ENCODE results near the gene E2F6.

Gene E2F6

GRCh38 chr2:11454824-11455223 lies 11.1 kb downstream of the E2F6 start:
- no peak for DNase-seq

DNA sequence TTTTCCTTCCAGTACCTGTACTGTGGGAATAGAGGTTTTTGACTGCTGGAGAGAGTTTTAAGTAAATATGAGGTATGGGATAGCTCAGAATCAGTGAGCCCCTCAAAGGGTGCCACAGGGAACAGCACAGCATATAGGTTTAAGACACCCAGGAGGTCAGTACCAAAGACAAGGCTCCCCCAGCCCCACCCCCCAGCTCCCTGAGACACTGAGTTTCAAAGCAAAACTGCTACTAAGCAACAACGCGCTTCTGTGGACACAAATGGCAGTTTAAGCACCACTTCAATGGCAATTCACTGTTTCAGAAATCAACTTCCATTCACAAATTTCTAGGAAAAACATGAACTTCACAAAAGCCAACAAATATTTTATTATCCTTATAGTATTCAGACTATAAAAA lies 15.2 kb downstream of the E2F6 start:
- DNase-seq: no peak

- DNase-seq: no peak
These were observed 19.2 kb downstream of the E2F6 start for GRCh38 chr2:11446733-11447248.

DNA sequence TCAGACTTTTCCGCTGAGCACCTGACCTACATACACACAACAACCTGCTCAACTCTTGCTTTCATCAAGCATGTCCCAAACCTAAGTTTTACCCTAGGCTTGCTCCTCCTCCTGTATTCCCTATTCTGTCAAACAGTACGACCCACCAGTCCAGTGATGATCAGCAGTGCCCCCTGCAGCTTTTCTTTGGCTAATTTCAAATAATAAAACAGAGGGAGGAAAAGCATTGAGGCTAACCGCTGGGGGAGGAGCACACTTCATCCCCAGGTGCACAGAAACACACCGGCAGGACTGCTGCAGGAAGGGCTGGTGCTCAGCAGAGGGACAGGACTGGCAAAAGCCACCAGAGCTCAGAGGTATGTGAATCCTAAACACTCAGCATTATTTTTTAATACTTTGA lies 21.2 kb downstream of the E2F6 start:
- DNase-seq: no peak

GRCh38 chr2:11438555-11439080 lies 27.3 kb downstream of the E2F6 start:
- DNase-seq: no peak

DNA sequence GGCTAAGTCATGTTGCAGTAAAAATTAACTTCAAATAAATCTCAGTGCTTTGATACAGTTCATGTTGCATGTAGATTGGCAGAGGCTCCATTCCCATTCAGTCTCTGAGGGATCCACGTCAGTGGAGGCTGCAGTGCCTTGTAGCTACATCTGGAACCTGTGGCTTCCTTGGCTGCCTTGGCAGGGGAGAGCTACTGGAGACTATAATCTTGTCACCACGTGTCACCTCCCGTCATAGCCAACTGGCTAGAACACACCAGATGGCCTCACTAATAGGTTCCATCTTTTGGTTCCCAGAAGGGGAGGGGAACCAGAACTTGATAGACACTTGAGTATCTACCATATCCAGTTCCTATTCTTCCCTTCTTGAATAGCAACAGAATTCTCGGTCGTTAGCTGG lies 28.4 kb downstream of the E2F6 start:
- no peak for DNase-seq

DNA sequence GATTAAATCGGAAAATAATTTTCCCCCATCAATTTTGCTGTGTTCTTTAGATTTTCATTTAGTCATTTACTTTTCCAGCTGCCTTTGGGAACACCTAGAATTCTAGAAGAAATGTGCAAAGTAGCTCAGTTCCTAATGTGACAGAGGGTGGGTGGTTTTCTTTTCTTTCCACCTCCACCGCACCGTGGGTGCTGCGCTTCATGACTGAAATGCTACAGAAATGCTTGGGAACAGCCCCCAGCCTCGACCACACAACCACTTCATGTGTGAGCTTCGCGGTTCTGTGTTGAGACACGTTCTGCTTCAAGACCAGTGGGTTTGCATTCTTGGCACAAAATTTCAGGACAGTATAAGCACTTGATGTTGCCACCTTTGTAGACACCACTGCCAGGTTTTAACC lies 30.9 kb downstream of the E2F6 start:
- no peak for DNase-seq

- DNase-seq: no peak
These were observed 31.5 kb downstream of the E2F6 start for GRCh38 chr2:11434443-11434842.

GRCh38 chr2:11433822-11434221 lies 32.1 kb downstream of the E2F6 start:
- no peak for DNase-seq

GRCh38 chr2:11430729-11431128 lies 35.2 kb downstream of the E2F6 start:
- no peak for DNase-seq

- DNase-seq: no peak
These were observed 38.7 kb downstream of the E2F6 start for GRCh38 chr2:11427224-11427623.

GRCh38 chr2:11422901-11423435 lies 43.0 kb downstream of the E2F6 start:
- no peak for DNase-seq

GRCh38 chr2:11422491-11422865 lies 43.5 kb downstream of the E2F6 start:
- no peak for DNase-seq

- no peak for DNase-seq
These were observed 44.0 kb downstream of the E2F6 start for GRCh38 chr2:11421863-11422490.

GRCh38 chr2:11420671-11421070 lies 45.3 kb downstream of the E2F6 start:
- DNase-seq: no peak

- DNase-seq: no peak
These were observed 45.8 kb downstream of the E2F6 start for GRCh38 chr2:11420190-11420589.

DNA sequence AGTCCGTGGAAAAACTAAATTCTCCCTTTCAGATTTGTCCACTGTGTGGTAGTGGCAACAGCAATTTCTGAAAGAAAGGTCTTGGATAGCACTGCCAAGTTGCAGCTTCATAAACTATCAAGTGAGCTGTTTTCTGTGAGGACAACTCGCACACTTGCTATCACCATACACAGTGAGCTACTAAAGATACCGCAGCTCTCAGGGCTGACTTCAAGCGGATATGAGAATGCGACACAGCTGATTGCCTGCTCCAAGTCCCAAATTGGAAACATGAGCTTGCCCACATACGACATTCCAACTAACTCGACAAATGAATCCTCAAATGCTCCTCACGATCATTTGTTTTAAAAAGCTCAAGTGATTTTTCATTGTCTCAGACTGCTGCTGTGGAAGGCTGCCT lies 46.2 kb downstream of the E2F6 start:
- DNase-seq: no peak

GRCh38 chr2:11417946-11418585 lies 47.9 kb downstream of the E2F6 start:
- no peak for DNase-seq

DNA sequence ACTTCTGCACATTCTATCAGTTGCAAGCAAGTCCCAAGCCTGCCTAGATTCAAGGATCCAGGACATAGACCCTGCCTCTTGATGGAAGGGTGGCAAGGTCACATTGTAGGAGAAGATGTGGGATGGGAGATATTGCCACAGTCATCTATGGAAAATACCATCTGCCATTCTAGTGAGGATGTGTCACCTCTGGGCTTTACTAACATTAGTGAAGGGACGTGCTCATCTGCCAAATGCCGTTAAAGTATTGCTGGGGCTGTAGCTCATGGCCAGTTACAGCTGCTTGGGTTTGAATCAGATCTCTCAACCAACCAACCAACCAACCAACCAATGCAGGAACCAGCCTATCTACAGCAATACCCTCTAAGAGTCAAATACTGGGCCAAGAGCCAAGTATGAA lies 49.0 kb downstream of the E2F6 start:
- DNase-seq: no peak

DNA sequence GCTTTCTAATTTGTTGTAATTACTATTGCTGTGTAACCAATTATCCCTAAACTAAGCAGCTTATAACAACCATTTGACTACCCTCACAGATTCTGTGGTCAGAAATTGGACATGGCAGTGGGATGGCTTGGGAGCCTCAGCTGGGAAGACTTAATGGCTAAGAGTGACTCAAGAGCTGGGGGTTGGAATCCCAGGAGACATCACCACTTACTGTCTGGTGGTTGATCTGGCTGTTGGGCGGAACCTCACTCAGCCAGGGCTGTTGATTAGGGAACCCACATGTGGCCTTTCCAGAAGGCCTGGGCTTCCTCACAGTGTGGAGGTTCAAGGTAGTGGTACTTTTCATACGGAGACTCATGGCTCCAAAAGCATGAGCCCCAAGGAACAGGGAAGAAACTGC lies 49.8 kb downstream of the E2F6 start:
- DNase-seq: no peak

GRCh38 chr2:11414372-11415124 lies 51.4 kb downstream of the E2F6 start:
- no peak for DNase-seq

DNA sequence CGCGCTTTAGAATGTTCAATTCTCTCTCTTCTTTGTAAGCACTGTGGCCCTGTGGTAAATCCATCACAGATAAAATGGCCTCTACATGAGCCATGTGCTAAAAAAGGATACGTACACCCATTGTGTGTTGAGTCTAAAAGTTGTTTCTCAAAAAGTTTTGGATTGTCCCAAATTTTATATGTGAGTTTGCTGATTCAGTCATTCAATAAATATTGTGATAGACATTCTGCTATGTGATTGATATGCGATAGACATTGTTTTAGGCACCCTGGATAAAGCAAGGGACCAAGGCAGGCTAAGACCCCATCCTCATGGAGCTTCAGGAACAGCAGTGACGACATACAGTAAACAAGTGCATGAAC lies 53.5 kb downstream of the E2F6 start:
- no peak for DNase-seq

DNA sequence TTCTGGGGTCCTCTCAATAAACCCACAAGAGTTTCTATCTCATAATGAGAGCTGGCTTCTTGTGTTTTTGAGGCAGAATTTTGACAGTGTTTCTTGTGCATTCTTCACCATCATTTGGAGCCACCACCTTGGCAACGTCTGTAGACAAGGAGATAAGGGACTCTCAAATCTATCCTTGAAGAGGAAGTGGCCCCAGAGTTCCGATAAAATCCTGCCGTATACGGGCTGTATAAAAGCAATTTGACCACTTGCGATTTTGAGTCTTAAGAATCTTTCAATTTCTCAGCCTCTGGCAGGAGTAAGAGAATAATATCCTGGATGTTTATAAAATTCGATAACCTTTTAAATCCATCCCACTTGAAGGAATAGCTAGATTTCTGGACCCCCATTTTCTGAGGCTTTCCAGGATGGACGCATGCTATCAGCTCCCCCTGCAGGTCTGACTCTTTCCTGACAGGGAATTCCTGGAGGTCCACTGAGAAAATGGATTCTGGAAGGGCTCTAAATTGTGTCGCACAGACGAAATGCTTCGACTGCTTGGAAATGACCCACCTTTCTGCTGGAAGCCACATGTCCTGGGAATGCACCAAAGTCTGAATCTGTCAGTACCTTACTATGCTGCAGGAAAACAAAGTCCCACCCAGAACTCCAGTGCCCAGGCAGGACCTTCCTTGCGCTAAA lies 54.1 kb downstream of the E2F6 start:
- no peak for DNase-seq

Measured in GF-D8 (cell line).